Measurements from ENCODE around the gene LSS.

- no peak for TF ChIP-seq CTCF (conservative IDR thresholded peaks at IDR 0.05; ENCODE audit: low read depth in 2 of 2)
- no peak for TF ChIP-seq POLR2AphosphoS5 (IDR thresholded peaks at IDR 0.05; ENCODE audit: low read depth)
- TF ChIP-seq JUNB (IDR thresholded peaks at IDR 0.05; ENCODE audit: unreplicated experiment) = no peak
- no peak for TF ChIP-seq EZH2phosphoT487 (IDR thresholded peaks at IDR 0.05; ENCODE audit: unreplicated experiment)
- TF ChIP-seq REST (IDR thresholded peaks at IDR 0.05; ENCODE audit: unreplicated experiment) = no peak
- TF ChIP-seq EZH2 (IDR thresholded peaks at IDR 0.05; ENCODE audit: low read depth, unreplicated experiment) = no peak
- TF ChIP-seq ZNF462 (CRISPR knock-in tag; IDR thresholded peaks at IDR 0.05) = no peak
- TF ChIP-seq CREB1 (CRISPR knock-in tag; IDR thresholded peaks at IDR 0.05; ENCODE audit: low read depth) = no peak
- no peak for TF ChIP-seq ETS1 (IDR thresholded peaks at IDR 0.05)
- TF ChIP-seq STAT1 (IDR thresholded peaks at IDR 0.05; ENCODE audit: unreplicated experiment) = no peak
Observed at GRCh38 chr21:46180079-46180722, 48.4 kb downstream of the LSS start.
